ENCODE results near the gene XYLT1. TPM values are rescaled to one million over a fixed set of nuclear protein-coding genes. Genes with fewer than 3 reads are reported as not detected.

XYLT1 gene
- total and polyA plus RNA-seq, 2 of the 8 experiments (the other 6 are each of a cell fraction or from before 2014, with no cell fraction given) = 6.6 to 25.4 TPM

- Histone ChIP-seq H3K4me3 (ENCODE audit: extremely low read depth in 1 of 4, insufficient read depth in 2 of 4, low read depth in 3 of 4, low read length in 4 of 4) (no peak overlapping the region), H3K56ac (replicated peaks; ENCODE audit: insufficient read length, low read depth, low read length) (no peak overlapping the region), H3K4ac (replicated peaks; ENCODE audit: insufficient read length, low read depth, low read length) (no peak overlapping the region), H3K79me1 (ENCODE audit: low read depth, low read length) (no peaks in the 10 kb centered on the region), H2AK5ac (ENCODE audit: low read depth, low read length) (no peak overlapping the region), H3K18ac (ENCODE audit: extremely low read depth, low read length) (no peak overlapping the region), H4K8ac (ENCODE audit: extremely low read depth, insufficient read depth, low read length) (no peak overlapping the region), H3K4me1 (replicated peaks in 1 of 4; ENCODE audit: control insufficient read depth in 3 of 4, insufficient read depth in 4 of 4, low read length in 3 of 4) (peaks cover 6 to 19% (median 16%) of the 10 kb centered on the region in 4 experiments), H3K23me2 (ENCODE audit: low read depth, low read length) (no peaks in the 10 kb centered on the region), H3K79me2 (ENCODE audit: control insufficient read depth in 1 of 2, insufficient read depth in 2 of 2, low read length in 2 of 2) (no peaks in the 10 kb centered on the region), H3K4me2 (ENCODE audit: insufficient read depth in 1 of 2, low read depth in 2 of 2, low read length in 2 of 2) (0 out of 4 replicates have a peak overlapping the region, but pooled peaks of 1 of the 2 experiments have one; percentile 1), H3K9ac (replicated peaks in 1 of 4; ENCODE audit: extremely low read depth in 1 of 4, low read depth in 3 of 4, low read length in 3 of 4) (no peak overlapping the region), H4K5ac (ENCODE audit: insufficient read length, low read depth, low read length) (no peak overlapping the region), H3K9me3 (ENCODE audit: insufficient read depth in 2 of 2, low read depth in 1 of 2, low read length in 1 of 2) (peaks cover 0 to 7% of the 10 kb centered on the region in 2 experiments; a peak in 2 of 4 replicates), H2BK120ac (replicated peaks; ENCODE audit: low read depth, low read length) (no peak overlapping the region), H4K20me1 (replicated peaks in 1 of 2; ENCODE audit: control insufficient read depth in 1 of 2, insufficient read depth in 2 of 2, low read length in 2 of 2) (no peaks in the 10 kb centered on the region), H3K23ac (ENCODE audit: insufficient read length) (no peak overlapping the region), H2BK12ac (ENCODE audit: low read depth, low read length) (no peak overlapping the region), H3K27ac (ENCODE audit: low read depth, low read length) (no peak overlapping the region), H2BK15ac (ENCODE audit: low read length) (no peak overlapping the region), H2AFZ (ENCODE audit: low read length) (no peak overlapping the region), H3K27me3 (replicated peaks in 1 of 4; ENCODE audit: control insufficient read depth in 3 of 4, extremely low read depth in 1 of 4, insufficient read depth in 3 of 4, low read length in 3 of 4) (no peaks in the 10 kb centered on the region), H3K14ac (ENCODE audit: insufficient read length) (no peak overlapping the region), H2BK5ac (ENCODE audit: low read depth, low read length) (no peak overlapping the region), H3K36me3 (ENCODE audit: control insufficient read depth in 2 of 4, insufficient read depth in 4 of 4, low read length in 3 of 4) (no peaks in the 10 kb centered on the region), H2BK20ac (ENCODE audit: low read length) (no peak overlapping the region), H4K91ac (replicated peaks; ENCODE audit: insufficient read length, low read length) (peak overlapping the region; percentile 15)
- POLR2A ChIA-PET (ENCODE audit: partially characterized antibody) = no interaction called here
- 79% methylated on average over 5 of the region's 5 CpGs; no CpG with 5 or more reads in 1 of the 2 experiments for WGBS, 2 experiments (ENCODE audit: extremely low coverage in 1 of 2, insufficient coverage in 1 of 2, insufficient read length in 1 of 2, insufficient replicate concordance in 2 of 2, low coverage in 1 of 2, low lambda C conversion rate in 2 of 2, missing lambda C conversion rate in 1 of 2)
- DNase-seq (ENCODE audit: low read depth in 1 of 2, low spot score in 2 of 2) = no peak
- FAIRE-seq = no peak
- CTCF ChIA-PET (ENCODE audit: partially characterized antibody) = interaction anchor here (0.5 to 1.0 kb wide), 3 partner anchors 9 to 143 kb away, joined by 3 to 4 read pairs (median 4); no protein-coding TSS in a partner anchor
- TF ChIP-seq SAP30 (IDR thresholded peaks at IDR 0.05; ENCODE audit: insufficient read depth, insufficient replicate concordance, low read length) (no peak), PHF8 (conservative IDR thresholded peaks at IDR 0.05; ENCODE audit: low read depth, low read length) (no peak), RAD21 (IDR thresholded peaks at IDR 0.05 in 1 of 2, conservative IDR thresholded peaks at IDR 0.05 in 1 of 2; ENCODE audit: low read depth in 2 of 2, low read length in 2 of 2) (peak in 1 of 2 experiments; percentile 27; a peak in 3 of 4 replicates), ASH2L (IDR thresholded peaks at IDR 0.05; ENCODE audit: low read length) (no peak), RNF2 (IDR thresholded peaks at IDR 0.05; ENCODE audit: borderline replicate concordance, low read depth, low read length, missing control alignments, poor library complexity, severe bottlenecking) (no peak), KDM4A (IDR thresholded peaks at IDR 0.05; ENCODE audit: low read depth, low read length, severe bottlenecking) (no peak), EGR1 (IDR thresholded peaks at IDR 0.05; ENCODE audit: borderline replicate concordance, low read depth, low read length) (no peak)
- TF ChIP-seq, protein P1, sequence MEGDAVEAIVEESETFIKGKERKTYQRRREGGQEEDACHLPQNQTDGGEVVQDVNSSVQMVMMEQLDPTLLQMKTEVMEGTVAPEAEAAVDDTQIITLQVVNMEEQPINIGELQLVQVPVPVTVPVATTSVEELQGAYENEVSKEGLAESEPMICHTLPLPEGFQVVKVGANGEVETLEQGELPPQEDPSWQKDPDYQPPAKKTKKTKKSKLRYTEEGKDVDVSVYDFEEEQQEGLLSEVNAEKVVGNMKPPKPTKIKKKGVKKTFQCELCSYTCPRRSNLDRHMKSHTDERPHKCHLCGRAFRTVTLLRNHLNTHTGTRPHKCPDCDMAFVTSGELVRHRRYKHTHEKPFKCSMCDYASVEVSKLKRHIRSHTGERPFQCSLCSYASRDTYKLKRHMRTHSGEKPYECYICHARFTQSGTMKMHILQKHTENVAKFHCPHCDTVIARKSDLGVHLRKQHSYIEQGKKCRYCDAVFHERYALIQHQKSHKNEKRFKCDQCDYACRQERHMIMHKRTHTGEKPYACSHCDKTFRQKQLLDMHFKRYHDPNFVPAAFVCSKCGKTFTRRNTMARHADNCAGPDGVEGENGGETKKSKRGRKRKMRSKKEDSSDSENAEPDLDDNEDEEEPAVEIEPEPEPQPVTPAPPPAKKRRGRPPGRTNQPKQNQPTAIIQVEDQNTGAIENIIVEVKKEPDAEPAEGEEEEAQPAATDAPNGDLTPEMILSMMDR (IDR thresholded peaks at IDR 0.05; ENCODE audit: control extremely low read depth in 1 of 3, insufficient read depth in 1 of 3, low read depth in 1 of 3, low read length in 3 of 3) = peak in 2 of 3 experiments; percentile 15 to 24; a peak in 2 of 4 replicates
Observed at GRCh38 chr16:17078931-17079631, 391.7 kb downstream of the XYLT1 start.

Data from H1 (cell line).